HG02885 (cell line): ENCODE results near the gene DAZL.
"Not testable (repeated sequence)": the region's sequence is repeated elsewhere in the genome, so short reads cannot be mapped to it uniquely, and the experiment has no call there.

Experiments
- ATAC-seq: cut with Tn5 transposase; IDR thresholded peaks from one replicate; pipeline ENCODE4 v1.9.1; 2021; ENCODE audit warnings: mild to moderate bottlenecking; ENCODE audit not compliant: unreplicated experiment, poor library complexity

DAZL gene, protein sequence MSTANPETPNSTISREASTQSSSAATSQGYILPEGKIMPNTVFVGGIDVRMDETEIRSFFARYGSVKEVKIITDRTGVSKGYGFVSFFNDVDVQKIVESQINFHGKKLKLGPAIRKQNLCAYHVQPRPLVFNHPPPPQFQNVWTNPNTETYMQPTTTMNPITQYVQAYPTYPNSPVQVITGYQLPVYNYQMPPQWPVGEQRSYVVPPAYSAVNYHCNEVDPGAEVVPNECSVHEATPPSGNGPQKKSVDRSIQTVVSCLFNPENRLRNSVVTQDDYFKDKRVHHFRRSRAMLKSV

DNA sequence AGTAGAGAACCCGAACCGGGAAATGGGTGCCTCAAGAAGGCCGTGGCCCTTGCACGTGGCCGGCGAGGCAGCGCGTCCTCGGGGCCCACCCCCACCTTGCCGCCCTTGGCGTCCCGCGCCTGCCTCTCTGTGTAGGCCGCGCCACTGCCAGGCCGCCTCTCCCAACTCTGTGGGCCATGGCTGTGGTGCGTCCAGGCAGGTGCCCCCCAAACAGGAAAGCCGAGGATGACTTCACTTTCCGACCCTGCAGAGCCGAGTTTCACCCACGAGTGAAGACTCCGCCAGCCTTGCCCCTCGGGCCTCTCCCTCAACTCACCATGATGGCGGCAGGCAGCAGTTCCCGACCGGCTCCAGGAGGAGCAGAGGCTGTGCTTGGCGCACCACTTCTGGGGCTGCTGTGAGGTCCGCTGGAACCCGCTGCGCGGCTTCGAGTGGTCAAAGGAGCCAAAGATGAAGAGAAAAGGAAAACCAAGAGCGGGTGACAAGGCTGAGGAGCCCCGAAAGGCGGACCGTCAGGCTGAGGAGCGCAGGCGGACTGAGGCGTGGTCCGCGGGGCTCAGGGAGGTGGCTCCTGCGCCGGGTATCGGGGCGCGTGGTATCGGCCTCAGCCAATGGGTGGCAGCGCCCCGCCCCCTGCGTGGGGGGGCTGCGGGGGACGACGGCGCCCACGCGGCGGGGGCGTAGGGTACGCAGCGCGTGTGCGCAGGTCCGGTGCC, at the start of gene DAZL:
Gene DAZL, minus strand, starts transcription at position 537 of the 716 bp plus-strand sequence. Its CDS starts 218 bp downstream, at position 319.
- no peak for ATAC-seq

DNA sequence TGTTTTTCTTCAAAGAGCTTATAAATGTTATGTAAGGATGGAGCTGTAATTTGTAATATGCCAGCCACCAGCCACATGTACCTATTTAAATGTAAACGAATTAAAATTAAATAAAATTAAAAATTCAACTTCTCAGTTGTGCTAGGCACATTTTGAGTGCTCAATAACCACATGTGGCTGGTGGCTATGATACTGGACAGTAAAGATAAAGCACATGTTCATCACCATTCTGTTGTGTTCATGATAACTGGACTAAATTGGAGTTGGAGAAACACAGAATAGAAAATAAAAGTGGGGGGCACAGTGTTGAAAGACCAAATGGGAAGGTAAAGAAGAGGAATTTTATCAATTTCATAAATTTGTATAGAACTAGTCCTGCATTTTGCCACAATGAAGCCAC, 49.8 kb upstream of the DAZL start:
- ATAC-seq, result no peak

DNA sequence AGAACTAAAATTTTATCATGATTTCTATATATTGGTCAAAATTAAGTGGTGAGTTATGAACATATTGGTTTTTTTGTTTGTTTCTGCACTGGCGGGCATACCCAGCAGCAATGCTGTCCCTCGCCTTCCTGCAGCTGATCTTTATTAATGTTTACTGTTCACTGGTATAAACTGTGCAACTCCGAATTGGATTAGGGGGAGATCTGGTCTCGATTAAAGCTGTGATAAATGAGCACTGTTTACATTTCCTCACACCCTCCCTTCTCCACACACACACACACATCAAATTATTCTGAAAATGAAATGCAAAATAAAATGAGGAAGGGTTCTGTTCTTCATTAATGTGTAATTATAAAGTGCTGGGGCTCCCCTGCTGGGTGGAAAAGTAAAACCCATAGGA, 48.5 kb upstream of the DAZL start:
- no peak for ATAC-seq

DNA sequence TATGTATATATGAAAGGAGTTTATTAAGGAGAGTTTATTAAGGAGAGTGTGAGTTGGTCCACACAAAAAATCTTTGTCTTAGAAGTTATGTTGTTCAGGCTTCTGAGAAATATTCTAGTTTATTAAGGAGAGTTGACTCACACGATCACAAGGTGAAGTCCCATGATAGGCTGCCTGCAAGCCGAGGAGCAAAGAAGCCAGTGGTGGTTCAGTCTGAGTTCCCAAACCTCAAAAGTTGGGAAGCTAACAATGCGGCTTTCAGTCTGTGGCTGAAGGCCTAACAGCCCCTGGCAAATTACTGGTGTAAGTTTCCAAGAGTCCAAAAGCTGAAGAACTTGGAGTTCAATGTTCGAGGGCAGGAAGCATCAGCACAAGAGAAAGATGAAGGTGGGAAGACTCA, 42.4 kb upstream of the DAZL start:
- ATAC-seq, result no peak

DNA sequence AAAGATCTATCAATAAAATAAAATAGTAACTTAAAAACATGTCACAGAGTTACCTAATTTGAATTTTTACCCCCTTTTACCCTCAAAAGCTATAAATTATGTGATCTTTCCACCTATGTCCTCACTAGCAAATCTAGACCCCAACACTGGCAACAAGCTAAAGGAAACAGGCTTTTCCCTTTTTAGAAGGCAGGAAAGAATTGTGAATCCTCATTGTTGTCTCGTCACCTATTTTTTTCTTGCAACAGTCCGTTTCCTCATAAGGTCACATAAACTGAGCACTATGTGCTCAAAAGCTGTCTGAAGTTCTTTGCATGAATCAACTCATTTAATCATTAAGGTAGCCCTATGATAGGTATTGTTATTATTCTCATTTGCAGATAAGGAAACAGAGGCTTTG, 34.6 kb upstream of the DAZL start:
- no peak for ATAC-seq

DNA sequence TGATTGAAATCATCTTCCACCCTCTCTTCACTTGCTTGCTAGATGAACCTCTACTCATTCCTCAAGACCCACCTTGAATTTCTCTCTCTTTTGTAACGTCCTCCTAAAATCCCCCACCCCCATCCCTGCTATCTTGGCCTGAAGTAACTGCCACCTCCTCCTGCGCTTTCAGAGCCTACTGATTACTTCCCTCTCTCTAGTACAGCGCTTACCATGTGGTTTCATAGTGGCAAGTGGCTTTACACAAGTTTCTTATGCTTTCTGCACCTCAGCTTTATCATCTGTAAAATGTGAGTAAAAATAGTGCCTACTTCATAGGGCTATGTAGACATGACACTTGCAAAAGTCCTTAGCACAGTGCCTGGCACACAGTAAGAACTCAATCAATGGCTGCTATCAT, 28.7 kb upstream of the DAZL start:
- ATAC-seq, result peak; percentile 83

DNA sequence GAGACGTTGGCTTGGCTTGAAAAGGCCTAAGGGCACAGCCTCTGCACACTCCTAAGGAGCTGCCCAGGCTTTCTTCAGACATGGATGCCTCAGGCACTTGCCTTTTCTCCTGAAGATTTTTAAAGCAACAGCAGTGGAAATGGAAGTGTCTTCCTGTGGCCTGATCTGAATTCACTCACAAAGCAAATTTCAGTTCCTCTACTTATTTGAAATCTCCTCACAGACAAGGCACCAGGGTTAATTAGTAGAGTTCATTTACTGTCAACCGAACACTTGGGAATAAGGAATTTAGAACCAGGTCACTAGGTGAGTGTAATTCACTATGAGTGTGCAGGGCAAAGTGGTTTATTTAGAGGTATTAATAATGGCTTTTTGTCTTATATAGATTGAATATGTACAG, 27.2 kb upstream of the DAZL start:
- no peak for ATAC-seq

DNA sequence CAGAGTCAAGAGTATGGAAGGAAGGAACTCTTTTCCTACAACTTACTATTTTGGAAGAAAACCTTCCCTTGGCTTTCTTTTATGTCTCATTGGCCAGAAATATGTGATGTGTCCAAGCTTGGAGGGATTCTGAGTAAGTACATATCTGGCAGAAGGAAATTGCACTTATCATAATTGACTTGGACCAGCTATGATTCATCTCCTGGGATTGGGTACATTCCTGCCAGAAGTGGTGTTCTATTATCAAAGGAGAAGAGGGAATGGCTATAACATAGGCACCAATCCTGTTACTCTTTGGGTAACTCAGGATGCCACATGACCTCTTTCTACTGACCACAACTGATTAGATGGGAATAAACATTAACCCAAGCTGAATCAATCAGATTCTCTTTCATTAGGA, 13.5 kb upstream of the DAZL start:
- no peak for ATAC-seq

DNA sequence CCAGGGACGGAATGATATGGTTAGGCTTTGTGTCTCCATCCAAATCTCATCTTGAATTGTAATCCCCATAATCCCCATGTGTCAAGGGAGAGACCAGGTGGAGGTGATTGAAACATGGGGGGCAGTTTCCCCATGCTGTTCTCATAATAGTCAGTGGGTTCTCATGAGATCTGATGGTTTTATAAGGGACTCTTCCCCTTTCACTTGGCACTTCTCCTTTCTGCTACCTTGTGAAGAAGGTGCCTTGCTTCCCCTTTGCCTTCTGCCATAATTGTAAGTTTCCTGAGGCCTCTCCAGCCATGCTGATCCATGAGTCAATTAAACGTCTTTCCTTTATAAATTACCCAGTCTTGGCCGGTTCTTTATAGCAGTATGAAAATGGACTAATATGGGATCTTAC, 11.9 kb upstream of the DAZL start:
- ATAC-seq, result not testable (repeated sequence)

DNA sequence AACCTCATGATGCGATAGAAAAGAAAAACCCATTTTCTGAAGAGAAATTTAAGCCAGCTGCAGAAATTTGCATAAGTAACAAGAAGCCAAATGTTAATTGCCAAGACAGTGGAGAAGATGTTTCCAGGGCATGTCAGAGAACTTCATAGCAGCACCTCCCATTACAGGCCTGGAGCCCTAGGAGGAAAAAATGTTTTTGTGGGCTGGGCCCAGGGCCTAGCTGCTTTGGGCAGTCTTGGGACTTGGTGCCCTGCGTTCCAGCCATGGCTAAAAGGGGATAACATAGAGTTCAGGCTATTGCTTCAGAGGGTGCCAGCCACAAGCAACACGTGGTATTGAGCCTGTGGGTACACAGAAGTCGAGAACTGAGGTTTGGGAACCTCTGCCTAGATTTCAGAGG, 10.9 kb upstream of the DAZL start:
- no peak for ATAC-seq

DNA sequence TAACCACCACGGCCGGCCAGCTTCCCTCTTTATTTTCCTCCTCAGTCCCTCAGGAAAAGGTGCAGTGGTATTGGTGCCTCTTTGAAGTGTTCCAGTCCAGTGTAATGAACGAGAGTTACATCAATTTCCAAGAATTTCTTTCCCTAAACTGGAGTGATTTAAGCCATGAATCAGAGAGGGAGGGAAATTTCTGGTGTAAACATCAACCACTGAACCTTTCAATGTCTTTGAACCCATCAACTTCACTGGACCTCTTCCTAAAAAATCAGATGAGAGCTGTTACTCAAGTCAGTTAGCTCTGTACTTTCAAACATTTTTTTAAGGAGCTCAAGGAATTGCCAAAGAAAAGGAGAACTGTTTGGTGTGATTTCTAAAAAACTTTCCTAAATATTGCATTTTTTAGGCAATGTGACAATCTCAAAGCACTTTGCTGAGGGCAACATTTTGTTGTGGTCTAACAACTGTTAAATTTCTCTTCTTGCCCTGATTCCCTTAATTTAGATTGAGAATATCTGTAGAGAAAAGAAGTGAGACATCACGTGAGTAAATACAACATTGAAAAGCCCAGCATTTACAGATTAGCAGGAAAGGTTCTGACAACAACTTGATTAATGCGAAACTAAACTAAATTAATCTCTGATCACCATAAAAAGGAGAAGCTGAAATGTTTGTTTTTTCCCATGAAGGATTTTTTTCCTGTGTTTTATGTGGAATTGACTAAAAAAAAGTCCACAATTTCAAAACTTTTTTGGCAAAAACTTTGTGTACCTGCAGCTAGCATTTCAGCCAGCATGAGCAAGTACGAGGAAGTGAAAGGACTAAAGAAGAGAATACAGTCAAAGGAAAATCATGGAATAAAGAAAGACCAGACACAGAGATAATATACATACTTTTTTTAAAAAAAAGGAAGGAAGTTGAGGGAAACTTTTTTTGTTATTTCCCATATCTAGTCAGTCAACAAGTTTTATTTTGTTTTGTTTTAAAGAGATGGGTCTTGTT, 9.1 kb upstream of the DAZL start:
- ATAC-seq, result no peak

DNA sequence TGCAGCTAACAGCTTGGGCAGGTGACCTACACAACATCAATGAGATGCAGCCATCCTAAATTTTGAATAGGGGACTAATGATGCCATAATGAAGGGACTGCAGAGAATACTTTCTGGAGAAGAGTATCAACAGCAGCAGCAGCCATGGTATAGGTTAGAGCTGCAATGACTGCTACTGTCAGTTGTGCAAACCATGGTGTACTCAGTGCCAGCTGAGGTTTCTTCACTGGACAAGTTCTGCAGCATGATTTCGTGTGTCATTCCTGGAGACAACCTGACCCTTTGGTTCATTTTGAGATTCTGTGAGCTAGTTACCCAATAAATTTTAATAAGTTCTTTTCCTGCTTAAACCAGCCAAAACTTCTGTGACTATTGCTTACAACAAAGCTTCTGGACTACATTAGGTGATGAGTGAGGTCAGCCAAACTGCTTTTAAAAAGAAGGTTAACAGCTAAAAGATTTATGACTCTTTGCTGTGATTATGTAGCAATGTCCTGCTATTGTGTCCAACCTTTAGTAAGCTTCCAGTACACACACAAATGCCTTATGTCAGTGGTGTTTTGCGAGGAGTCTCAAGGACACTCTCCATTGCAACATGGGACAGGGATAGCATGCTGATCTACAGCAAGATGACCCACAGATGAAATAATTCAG, 4.8 kb upstream of the DAZL start:
- no peak for ATAC-seq

DNA sequence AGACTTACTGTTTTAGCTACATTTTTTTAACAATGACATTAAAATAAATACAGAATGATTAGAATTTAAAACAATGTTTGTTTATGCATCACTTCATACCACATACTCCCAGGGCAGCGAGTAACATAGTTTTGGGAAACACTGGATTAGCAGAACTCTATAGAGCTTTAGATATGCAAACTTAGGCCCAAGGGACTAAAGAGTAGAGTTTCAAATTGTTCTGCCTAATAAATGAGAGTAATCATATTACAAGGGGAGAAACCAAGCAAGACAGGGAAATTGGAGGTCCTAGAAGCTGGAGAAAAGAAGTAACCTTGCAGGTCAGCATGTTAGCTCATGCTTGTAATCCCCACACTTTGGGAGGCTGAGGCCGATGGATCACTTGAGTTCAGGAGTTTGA, 3.6 kb upstream of the DAZL start:
- ATAC-seq, result no peak

DNA sequence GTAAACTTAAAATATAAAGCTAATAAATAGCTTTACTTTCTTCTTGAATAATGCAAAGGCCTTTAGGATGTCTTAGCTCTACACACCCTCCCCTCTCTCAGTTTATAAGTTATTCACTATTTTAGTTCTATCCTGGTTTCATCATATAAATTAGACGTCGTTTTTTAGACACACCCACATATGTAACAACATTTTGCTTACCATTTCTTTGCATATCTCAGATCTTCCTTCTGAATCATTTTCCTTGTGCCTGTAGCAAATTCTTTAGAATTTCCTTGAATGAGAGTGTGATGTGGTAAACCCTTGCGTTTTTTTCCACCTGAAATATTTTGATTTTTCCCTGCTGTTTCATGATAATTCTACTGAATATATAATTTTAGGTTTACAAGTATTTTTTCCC, 2.5 kb upstream of the DAZL start:
- no peak for ATAC-seq

DNA sequence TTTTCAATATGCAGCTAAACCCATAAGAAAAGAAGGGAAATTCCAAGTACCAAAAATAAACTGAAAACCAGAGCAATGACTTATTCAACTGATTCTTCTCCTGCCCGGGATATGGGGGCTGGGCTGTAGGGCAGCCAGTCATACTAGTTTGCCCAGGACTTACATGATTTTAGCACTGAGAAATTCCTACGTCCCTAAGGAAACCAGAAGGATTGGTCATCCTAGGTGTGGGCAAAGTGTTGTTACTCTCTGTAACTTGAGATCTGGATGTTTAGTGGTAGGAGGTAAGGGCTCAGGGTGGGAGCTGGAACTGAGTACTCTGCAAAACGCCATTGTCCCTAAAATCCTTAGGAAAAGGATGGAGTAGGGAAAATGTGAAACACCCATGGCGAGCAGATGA, 1.2 kb upstream of the DAZL start:
- no peak for ATAC-seq

DNA sequence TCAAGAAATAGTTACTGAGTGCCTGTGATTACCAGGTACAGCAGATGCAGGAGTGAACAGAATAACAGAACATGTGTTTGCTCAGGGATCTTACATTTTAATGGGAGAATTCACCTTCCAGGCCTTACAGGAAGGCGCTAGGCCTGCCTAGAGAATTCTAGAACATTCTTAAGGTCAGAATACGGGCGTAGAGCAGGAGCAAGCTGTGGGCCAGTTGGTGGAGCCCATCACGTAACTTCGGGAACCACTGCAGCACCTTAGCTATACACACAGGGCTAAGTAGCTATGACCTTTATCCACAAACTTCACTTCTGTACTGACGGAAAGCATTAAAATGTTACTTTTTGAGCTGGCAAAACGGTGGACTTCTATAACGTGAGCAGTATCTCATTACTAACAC, 743 bp upstream of the DAZL start:
- ATAC-seq, result no peak

DNA sequence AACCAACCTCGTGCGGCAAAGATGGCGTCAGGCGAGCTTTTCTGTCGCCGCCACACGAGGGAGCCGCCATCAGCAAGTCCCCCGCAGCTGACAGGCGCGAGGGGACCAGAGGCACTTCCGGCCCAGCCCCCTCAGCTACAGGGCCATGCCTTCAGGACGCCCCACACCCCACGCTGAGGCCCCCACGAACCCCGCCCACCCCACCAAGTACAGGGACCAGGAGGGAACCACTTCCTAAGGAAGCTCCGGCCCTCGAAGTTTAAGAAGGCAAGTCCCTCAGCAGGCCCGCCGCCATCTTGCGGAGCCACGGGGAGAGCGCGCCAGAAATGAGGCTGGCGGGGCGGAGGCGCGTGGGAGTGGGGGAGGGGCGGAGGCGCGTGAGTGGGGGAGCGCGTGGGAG, 790 bp downstream of the DAZL start:
- no peak for ATAC-seq

DNA sequence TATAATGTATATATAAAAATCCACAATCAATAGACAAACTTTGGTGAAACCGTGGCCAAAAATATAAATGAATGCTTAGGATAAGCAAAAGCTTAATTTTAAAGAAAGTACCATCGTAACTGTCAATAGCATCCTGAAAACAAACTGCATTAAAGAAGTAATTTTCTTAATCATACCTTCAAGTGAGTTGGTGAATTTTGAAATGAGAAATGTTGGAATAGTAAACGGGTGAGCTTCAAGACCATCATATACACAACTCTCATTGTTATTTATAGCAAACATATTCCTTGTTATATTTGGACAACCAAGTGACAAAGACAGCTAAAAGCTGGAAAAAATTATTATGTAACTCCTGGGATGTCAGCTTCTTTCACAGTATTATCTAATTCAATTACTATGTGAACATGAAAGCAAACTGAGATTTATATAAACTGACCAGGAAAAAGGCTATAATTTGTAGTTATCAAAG, 3.7 kb downstream of the DAZL start:
- ATAC-seq, result no peak

DNA sequence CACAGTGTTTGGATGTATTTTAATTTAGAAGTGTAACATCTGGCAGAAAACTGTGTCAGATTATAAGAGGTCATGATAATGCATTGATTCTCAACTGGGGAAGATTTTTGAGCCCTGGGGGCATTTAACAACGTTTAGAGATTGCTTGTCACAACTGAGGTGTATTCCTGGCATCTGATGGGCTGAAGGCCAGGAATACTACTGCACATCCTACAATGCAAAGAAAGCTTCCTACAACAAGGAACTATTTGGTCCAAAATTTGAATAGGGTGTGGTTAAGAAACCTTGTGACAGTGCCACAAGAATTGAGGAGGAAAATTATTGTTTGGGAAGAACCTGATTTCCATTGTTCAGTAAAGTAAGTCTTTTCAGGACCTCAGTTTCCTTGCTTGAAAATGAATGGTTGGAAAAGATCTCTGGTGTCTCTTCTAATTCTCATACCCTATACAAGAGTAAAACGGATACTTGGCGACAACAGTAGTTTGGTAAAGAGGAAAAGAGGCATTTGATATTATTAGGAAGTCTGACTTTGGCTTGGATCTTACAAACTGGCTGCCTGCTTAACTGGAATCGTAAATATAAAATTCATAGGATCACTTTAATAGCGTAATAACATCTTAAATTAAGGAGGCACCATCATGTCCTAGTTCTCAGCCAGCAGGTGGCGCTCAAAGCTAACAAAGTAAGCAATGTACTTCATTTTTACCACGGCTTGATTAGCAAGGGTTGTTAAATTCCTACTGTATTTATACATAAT, 4.3 kb downstream of the DAZL start:
- no peak for ATAC-seq

DNA sequence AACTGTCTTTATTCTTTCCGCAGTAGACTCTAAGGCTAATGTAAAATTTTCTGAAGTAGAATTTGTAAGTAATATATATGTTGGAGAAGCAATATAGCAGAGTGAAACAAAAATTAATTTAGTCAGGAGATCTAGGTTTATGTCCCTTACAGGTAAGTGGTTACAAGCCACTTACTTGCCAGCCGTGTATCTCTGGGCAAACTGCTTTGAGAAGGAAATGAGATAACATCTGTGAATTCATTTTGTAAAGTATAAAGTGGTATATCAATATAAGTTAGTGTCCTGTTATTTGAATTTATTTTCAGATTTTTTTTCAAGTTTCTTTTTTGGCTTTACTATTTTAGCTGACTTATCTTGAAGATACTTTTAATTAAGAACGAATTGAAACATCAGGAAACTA, 5.5 kb downstream of the DAZL start:
- ATAC-seq, result no peak
